ENCODE data around the gene ST14.
"Not testable (repeated sequence)": the region's sequence is repeated elsewhere in the genome, so short reads cannot be mapped to it uniquely, and the experiment has no call there.

ST14 gene

DNA sequence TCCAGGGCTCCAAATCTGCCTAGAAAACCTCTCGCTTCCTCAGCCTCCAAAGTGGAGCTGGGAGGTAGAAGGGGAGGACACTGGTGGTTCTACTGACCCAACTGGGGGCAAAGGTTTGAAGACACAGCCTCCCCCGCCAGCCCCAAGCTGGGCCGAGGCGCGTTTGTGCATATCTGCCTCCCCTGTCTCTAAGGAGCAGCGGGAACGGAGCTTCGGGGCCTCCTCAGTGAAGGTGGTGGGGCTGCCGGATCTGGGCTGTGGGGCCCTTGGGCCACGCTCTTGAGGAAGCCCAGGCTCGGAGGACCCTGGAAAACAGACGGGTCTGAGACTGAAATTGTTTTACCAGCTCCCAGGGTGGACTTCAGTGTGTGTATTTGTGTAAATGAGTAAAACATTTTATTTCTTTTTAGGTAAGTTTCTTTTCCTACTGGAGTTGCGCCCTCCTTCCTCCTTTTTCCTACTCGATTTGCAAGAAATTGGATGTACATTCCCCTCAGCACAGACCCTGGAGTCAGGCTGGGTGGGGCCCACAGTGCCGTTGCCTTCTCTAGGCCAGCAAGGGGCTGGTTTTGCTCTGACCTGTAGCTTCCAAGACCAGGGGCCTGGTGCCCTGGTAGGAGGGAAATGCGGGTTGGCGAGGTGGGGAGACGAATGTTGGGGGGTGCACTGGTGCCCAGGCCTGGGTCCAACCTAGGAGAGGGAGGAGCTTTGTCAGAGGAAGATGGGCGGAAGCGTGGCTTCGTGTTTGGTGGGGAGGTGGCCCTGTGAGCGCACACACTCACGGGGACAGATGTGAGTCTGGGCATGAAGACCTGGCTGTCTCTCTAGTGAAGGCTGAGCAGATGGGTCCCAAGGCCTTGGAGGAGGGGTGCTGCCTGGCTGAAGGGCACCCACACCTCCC lies 50.6 kb downstream of the ST14 start:
- no peak for DNase-seq

DNA sequence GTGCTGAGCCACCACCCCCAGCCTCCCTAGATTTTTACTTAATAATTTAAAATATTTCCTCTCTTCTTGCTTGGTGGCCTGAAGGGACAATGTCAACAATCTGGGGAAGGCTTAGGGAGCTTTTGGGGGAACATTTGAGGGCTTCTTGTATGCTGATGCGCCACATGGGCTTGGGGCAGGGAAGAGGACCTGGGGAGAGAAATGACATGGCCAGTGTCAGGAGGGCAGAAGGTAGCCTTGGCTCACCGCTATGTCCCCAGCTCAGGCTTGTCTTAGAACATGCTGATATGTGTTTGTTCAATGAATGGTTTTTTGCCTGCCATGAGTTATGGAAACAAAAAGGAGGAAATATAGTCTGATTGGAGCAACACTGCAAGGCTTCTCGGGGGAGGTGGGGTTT lies 51.6 kb downstream of the ST14 start:
- DNase-seq = no peak

DNA sequence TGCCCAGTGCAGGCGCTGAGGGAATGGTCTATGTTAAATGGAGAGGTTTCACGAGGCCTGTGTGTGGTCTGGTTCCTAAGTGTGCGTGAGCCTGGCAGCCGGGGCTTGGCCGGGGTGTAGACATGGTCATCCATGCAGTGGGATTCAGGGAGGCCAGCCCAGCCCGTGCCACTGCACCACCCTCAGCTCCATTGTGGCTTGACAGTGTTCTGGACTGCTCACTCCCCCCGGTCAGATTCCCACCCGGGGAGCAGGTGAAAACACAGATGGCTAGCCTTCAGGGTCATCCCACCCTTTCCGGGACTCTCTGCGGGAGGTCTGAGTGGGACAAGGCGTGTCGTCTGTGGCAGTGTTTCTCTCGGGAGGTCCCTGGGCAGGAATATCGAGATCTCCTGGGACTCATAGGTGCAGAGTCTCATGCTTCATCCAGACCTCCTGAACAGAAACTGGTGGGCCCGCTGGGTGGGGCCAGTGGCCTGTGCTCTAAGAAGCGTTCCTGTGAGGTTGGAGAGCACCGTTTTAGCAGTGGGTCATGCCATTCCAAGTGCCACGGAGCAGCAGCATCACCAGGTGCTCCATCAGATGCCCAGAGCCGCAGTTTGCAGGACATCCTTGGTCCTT lies 52.3 kb downstream of the ST14 start:
- DNase-seq = no peak

GRCh38 chr11:130212431-130212961 lies 52.9 kb downstream of the ST14 start:
- DNase-seq = no peak

DNA sequence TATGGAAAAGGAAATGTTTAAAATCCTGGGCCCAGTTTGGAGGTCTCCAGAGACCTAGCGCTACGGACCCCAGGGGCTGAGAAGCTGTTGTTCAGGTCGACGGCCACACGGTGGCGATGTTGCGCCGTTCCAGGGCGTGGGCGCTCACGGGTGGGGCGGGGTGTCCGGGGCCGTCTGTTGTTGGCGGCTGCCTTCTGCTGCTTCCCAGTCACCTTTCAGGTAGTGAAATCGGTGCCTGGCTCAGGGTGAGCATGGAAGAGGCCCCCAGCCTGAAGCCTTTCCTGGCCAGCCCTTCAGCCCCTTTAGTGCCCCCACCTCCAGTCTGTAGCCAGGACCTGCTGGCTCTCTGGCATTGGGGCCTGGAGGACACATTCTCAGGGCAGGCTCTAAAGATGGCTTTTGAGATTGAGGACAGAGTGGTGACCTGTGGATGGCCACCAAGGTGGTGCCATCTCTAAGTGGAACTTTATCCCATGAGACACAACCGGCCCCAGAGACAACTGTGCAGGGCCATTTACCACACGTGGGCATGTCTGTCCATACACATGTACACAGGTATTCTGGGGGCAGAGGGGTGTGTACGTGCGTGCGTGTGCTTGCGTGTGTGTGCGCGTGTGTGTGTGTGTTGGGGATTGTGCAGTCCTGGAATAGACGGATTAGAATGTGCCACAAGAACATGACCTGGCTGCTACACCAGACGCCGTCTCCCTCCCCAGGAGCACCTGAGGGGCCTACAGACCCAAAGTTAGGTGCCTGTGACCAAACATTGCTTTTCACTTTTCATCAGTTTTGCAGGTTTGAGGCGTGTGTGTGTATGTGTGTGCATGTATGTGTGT lies 53.8 kb downstream of the ST14 start:
- DNase-seq = peak; percentile 54

GRCh38 chr11:130213979-130214281 lies 54.3 kb downstream of the ST14 start:
- no peak for DNase-seq

- DNase-seq = no peak
Observed at GRCh38 chr11:130214861-130215530, 55.4 kb downstream of the ST14 start.

DNA sequence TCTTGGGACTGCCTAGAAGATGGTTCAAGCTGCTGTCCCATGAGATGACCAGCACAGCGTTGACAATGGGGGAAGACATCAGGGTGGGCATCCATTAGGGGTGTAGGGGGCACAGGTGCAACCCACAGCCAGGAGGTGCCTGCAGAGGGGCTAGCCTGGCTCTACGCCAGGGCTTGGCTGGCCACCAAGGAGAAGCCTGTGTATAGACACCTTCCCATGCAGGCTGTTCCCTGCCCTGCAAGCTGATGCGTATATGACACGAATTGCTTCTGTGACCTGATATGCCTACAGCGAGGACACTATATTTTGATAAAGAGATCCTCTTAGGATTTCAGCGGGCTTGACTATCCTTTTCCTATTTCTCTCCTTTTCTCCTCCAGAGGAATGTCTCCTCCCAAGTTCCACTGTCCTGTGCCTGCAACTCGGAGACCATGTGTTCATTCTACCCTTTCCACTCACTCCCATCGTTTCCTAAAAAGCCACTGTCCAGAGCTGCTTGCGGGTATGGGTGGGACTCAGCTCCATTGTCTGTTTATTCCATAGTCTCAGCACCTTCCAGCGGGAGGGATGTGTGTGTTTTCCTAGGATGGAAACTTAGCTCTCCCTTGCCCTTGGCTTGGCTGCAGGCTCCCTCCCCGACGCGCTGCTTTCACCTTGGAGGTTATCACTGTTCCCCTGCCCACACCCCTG lies 56.1 kb downstream of the ST14 start:
- no peak for DNase-seq

DNA sequence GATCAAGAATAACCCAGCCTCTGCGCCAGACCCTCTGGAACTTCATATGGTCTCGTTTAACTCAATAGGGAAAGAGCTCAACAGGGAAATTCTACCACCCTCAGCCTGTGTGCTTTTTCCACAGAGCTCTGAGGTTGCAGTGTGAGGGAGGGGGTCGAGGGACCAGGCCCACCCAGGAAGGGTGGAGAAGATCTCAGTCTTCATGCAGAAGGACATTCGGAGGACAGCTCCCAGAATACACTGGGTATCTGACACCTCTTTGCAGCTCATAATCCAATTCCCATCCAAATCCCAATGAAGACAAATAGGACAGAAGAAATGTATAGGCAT lies 56.6 kb downstream of the ST14 start:
- DNase-seq = no peak

- DNase-seq = no peak
Observed at GRCh38 chr11:130216591-130217132, 57.1 kb downstream of the ST14 start.

DNA sequence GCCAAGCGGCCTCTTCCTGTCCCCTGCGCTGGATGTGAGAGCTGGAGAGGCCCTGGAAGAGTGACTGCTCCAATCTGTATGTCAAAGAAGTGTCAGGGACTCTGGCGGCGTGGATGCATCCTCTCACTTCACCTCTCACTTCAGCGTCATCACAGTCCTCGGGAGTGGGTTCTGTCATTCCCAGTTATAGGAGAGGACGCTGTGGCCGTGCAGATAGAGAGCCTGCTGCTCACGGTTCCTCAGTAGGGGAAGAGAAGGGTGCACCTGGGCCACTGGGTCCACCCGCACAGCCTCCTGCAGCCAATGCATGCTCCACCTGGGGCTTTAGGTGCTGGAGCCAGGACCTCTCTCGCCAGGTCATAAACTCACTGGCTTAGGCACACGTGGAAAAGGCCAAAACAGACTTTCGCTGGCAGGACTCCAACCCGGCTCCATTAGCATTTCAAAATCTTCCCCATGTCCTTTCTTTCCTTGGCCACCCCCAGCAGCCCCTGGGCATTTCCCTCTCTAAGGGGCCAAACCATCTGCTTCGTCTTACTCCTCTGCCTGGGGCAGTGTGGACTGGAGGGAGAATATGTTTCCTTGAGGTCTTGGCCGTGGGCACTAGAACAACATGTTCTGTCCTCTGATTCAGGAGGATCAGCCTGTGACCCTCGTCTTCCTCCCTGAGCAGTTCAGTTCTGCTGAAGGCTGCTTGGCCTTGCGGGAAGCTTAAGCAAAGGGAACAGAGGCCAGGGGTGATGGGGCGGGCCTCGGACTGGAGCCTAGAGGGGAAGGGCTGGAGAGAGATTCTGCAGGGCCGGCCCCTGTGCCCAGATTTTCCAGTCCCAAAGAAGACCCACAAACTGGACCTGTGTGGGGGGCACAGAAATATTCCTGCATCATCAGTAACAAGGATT lies 57.8 kb downstream of the ST14 start:
- no peak for DNase-seq

DNA sequence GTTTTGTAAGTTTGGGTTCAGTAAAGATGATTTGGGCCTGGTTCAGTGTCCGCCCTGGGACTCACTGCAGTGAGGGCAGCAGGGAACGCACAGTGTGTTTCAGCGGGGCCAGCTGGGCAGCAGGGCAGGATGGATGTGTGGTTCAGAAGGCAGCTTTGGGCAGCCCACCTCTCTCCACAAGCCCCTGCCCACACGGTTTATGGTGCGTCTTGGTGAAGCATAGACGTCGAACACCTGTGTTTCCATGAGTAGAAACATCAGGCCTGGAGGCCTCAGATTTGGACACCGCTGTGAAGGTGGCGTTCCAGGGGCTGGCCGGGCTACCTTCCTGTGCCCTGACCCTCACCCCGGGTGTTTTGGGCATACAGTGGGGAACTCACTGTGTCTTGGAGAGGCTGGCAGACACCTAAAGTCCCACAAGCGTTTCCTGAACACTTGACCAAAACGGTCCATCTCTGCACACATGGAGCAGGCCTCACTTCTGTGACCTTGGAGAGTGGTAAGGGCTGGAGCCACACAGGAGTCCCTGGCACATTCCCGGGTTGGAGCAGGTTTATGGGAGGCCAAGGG lies 59.0 kb downstream of the ST14 start:
- DNase-seq = no peak

- no peak for DNase-seq
Observed at GRCh38 chr11:130219148-130219547, 59.6 kb downstream of the ST14 start.

DNA sequence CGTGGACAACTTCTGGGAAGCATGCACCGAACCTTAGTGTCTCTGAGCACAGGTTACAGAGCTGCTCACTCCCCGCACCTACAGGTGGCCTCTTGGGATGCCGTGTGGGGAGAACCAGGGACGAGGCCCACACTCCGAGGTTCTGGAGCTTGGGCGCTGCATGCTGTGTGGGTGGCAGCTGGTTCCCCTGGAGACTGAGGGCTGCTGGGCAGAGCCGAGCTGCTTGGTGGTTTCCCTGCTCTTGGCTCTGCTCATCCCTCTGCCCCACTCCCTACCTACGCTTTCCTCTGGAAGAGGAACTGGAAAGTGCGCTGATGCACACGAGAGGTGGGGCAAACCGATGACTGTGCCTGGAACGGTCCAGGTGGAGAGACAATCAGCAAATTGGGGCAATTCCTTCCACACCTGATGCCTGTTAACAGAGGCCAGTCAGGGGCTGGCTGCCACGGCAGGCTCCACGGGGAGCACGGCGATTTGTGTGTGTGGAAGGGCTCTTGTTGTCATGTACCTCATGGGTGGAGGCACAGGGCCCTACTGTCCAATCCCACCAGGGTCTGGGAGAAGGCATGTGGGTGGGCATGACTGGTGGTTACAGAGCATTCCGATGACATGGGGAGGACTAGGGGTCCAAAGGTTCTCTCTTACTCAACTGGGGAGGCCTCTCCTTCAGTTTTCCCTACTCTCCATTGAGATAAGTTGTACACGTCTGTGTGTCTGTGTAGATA lies 60.9 kb downstream of the ST14 start:
- no peak for DNase-seq

- no peak for DNase-seq
Observed at GRCh38 chr11:130223291-130223971, 63.8 kb downstream of the ST14 start.

DNA sequence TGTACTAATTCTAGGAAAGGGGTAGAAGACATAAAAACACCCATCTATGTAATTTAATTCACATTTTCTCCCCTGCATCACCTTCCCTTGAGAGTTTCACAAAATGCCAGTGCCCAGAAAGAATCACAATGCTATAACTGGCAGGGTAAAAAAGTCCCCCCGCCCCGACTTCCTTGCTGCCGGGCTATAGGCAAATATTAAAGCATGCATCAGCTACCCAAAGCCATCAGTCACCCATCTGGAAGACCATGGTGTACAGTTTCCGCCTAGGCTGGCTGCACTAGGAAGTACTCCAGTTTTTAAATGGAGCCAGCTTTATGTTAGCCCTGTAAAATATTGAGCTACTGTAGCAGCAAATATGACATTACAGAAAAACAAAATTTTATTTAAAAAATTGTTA lies 67.8 kb downstream of the ST14 start:
- DNase-seq = no peak

DNA sequence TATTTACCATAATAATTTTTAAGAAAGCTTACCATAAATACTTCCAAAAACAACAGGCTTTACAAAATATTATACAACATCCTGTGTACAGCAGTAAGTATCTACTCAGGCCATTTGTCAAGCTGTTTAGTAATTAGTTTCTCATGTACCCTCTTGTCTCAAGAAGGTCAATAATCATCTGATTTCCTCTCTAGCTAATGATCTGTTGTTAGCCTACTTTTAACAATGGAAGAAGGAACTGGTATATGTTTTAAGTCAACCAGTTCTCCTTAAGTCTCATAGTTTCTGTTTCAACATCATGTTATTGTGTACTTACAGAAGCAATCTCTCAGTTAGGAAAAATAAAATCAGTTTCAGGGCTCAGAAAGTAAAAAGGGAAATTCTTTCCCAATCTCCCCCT lies 73.9 kb downstream of the ST14 start:
- DNase-seq = not testable (repeated sequence)

- DNase-seq = not testable (repeated sequence)
Observed at GRCh38 chr11:130233888-130234287, 74.3 kb downstream of the ST14 start.

- DNase-seq = no peak
Observed at GRCh38 chr11:130234315-130234714, 74.7 kb downstream of the ST14 start.
